Loucy (cell line): ENCODE data around the gene TSPAN17.

ENCODE experiments used
- H2AFZ ChIP-seq: fragments of 200-600 bp; sonication (generic); 2 replicates; pipeline ENCODE4 v1.6.0; 2016; ENCODE audit warnings: antibody characterized with exemption, mild to moderate bottlenecking, low read length, moderate library complexity
- H3F3A ChIP-seq: fragments of 200-600 bp; 2 replicates; pipeline ENCODE4 v1.6.0; 2016; ENCODE audit warnings: antibody characterized with exemption, low read depth, mild to moderate bottlenecking
- H3K27me3 ChIP-seq: fragments of 200-600 bp; sonication (generic); 2 replicates; pipeline ENCODE4 v1.6.1; 2014; ENCODE audit warnings: low read length, mild to moderate bottlenecking; ENCODE audit not compliant: insufficient read depth, poor library complexity, severe bottlenecking
- H3K36me3 ChIP-seq: fragments of 200-600 bp; sonication (generic); 2 replicates; pipeline ENCODE4 v1.6.1; 2016; ENCODE audit warnings: low read length; ENCODE audit not compliant: insufficient read depth
- H3K4me1 ChIP-seq: fragments of 200-600 bp; sonication (generic); 2 replicates; pipeline ENCODE4 v1.5.1; 2014; ENCODE audit warnings: low read length, mild to moderate bottlenecking; ENCODE audit not compliant: insufficient read depth, poor library complexity, severe bottlenecking
- H3K4me2 ChIP-seq: fragments of 200-600 bp; sonication (generic); 2 replicates; pipeline ENCODE4 v1.6.0; 2014; ENCODE audit warnings: antibody characterized with exemption, low read length, low read depth, mild to moderate bottlenecking; ENCODE audit not compliant: poor library complexity, severe bottlenecking
- H3K4me3 ChIP-seq: fragments of 200-600 bp; sonication (generic); 2 replicates; pipeline ENCODE4 v1.5.1; 2014; ENCODE audit warnings: low read length, mild to moderate bottlenecking, mixed read lengths; ENCODE audit not compliant: poor library complexity, severe bottlenecking
- H3K79me2 ChIP-seq: fragments of 200-600 bp; sonication (generic); 2 replicates; pipeline ENCODE4 v1.6.1; 2014; ENCODE audit warnings: low read length; ENCODE audit not compliant: insufficient read depth
- H3K9ac ChIP-seq: fragments of 200-600 bp; sonication (generic); 2 replicates; pipeline ENCODE4 v1.6.0; 2014; ENCODE audit warnings: mild to moderate bottlenecking, low read depth, low read length, moderate library complexity; ENCODE audit not compliant: poor library complexity, severe bottlenecking
- H3K9me2 ChIP-seq: fragments of 200-600 bp; sonication (generic); replicated peaks from 2 replicates; pipeline ENCODE4 v1.6.1; 2016; ENCODE audit warnings: low read depth, low read length, mixed read lengths
- H3K9me3 ChIP-seq: fragments of 200-600 bp; sonication (generic); 2 replicates; pipeline ENCODE4 v1.6.1; 2014; ENCODE audit warnings: mild to moderate bottlenecking, antibody characterized with exemption, low read length, low read depth; ENCODE audit not compliant: insufficient read depth
- H4K20me1 ChIP-seq: fragments of 200-600 bp; sonication (generic); 2 replicates; pipeline ENCODE4 v1.6.0; 2014; ENCODE audit warnings: antibody characterized with exemption, low read length, mild to moderate bottlenecking; ENCODE audit not compliant: insufficient read depth, poor library complexity, severe bottlenecking
- CTCF ChIP-seq: fragments of 200-600 bp; sonication (generic); conservative IDR thresholded peaks from 2 replicates; pipeline ENCODE4 v1.5.1; 2014; ENCODE audit warnings: mild to moderate bottlenecking, antibody characterized with exemption, low read length
- EZH2phosphoT487 ChIP-seq: fragments of 200-600 bp; IDR thresholded peaks from 2 replicates; pipeline ENCODE4 v1.6.1; 2018; ENCODE audit warnings: antibody characterized with exemption, mild to moderate bottlenecking, moderate library complexity, borderline replicate concordance

TSPAN17 gene

DNA sequence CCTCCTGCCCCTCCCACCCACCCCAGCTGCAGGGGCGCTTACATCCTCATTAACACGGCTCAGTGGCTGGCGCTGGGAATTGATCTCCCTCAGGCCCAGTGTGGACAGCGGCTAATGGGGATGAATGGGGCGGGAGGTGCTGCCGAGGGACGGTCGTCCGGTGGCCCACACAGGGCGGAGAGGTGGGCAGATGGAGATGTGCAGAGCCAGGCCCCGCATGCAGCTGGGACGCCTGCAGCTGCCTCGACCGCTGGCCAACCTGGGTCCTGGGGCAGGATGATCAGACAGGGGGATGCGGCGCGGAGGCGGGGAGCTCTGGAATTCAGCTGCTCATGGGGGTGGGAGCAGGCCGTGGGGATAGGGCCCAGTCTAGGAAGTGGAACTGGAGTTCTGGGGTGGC lies 17.6 kb downstream of the TSPAN17 start:
- no peaks in the 10 kb centered on the region for H3K9me3 ChIP-seq
- no peaks in the 10 kb centered on the region for H3F3A ChIP-seq
- no peaks in the 10 kb centered on the region for H3K27me3 ChIP-seq
- H3K4me1 ChIP-seq, result no peaks in the 10 kb centered on the region
- H3K36me3 ChIP-seq, result no peaks in the 10 kb centered on the region
- no peaks in the 10 kb centered on the region for H3K9me2 ChIP-seq
- no peak overlapping the region for H3K4me2 ChIP-seq
- H4K20me1 ChIP-seq, result no peaks in the 10 kb centered on the region
- H3K4me3 ChIP-seq, result no peak overlapping the region
- H3K9ac ChIP-seq, result no peak overlapping the region
- H3K79me2 ChIP-seq, result no peaks in the 10 kb centered on the region
- TF ChIP-seq CTCF (no peak), EZH2phosphoT487 (no peak)
- no peak overlapping the region for H2AFZ ChIP-seq

DNA sequence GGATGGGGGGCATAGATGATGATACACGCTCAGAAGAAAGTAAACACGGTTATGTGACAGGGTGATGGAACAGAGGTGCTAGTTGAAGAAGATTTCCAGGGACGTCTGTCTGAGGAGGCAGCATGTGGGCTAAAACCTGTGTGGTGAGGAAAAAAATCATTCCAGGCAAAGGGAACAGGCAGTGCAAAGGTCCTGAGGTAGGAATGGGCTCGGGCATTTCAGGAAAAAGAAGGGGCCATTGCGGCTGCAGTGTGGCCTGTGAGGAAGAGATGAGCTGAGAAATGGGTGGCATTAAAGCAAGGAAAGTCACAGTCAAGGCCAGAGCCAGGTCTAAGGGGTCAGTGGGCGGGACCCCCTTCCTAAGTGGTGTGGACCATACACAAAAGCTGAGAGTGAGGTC lies 18.2 kb downstream of the TSPAN17 start:
- H3K27me3 ChIP-seq, result no peaks in the 10 kb centered on the region
- H3K9me3 ChIP-seq, result no peaks in the 10 kb centered on the region
- no peaks in the 10 kb centered on the region for H3K9me2 ChIP-seq
- H3F3A ChIP-seq, result no peaks in the 10 kb centered on the region
- H2AFZ ChIP-seq, result no peak overlapping the region
- no peak overlapping the region for H3K4me2 ChIP-seq
- no peak overlapping the region for H3K9ac ChIP-seq
- H3K4me3 ChIP-seq, result no peak overlapping the region
- TF ChIP-seq EZH2phosphoT487 (no peak), CTCF (no peak)
- no peaks in the 10 kb centered on the region for H3K36me3 ChIP-seq
- no peaks in the 10 kb centered on the region for H3K79me2 ChIP-seq
- no peaks in the 10 kb centered on the region for H3K4me1 ChIP-seq
- no peaks in the 10 kb centered on the region for H4K20me1 ChIP-seq

GRCh38 chr5:176667637-176668036 lies 20.4 kb downstream of the TSPAN17 start:
- H3K4me1 ChIP-seq, result no peaks in the 10 kb centered on the region
- H3K9ac ChIP-seq, result no peak overlapping the region
- H2AFZ ChIP-seq, result no peak overlapping the region
- no peaks in the 10 kb centered on the region for H3K79me2 ChIP-seq
- H4K20me1 ChIP-seq, result no peaks in the 10 kb centered on the region
- no peaks in the 10 kb centered on the region for H3F3A ChIP-seq
- H3K4me2 ChIP-seq, result no peak overlapping the region
- TF ChIP-seq CTCF, result no peak
- TF ChIP-seq EZH2phosphoT487, result no peak
- H3K36me3 ChIP-seq, result no peaks in the 10 kb centered on the region
- H3K9me3 ChIP-seq, result no peaks in the 10 kb centered on the region
- H3K27me3 ChIP-seq, result no peaks in the 10 kb centered on the region
- H3K4me3 ChIP-seq, result no peak overlapping the region
- H3K9me2 ChIP-seq, result no peaks in the 10 kb centered on the region
